ENCODE measurements around the gene CDC123.

DNA sequence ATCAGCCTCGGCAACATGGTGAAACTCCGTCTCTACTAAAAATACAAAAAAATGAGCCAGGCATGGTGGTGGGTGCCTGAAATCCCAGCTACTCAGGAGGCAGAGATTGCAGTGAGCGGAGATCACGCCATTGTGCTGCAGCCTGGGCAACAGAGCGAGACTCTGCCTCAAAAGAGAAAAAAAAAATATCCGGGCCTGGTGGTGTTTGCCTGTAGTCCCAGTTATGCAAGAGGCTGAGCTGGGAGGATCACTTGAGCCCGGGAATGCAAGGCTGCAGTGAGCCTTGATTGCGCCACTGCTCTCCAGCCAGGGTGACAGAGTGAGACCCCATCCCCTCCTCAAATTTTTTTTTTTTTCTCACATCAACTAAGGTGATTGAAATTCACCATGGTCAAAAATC lies 42.8 kb downstream of the CDC123 start:
- TF ChIP-seq POLR2A (IDR thresholded peaks at IDR 0.05; ENCODE audit: low read length): no peak
- TF ChIP-seq GATA1 (IDR thresholded peaks at IDR 0.05; ENCODE audit: low read depth, low read length): no peak
